SK-N-SH treated with all-trans-retinoic acid at 6 μM for 48 hours (cell line): ENCODE data around the gene DOK4.

Experiments
- OSR1 ChIP-seq: fragments of 250-450 bp; sonication (Bioruptor Pico); IDR thresholded peaks from 2 replicates; pipeline ENCODE4 v1.8.0; 2022; ENCODE audit warnings: moderate library complexity, mild to moderate bottlenecking, inconsistent platforms
- SNAI2 ChIP-seq: fragments of 250-450 bp; sonication (Bioruptor Pico); IDR thresholded peaks from 2 replicates; pipeline ENCODE4 v1.5.0; 2020; ENCODE audit warnings: mild to moderate bottlenecking, moderate library complexity

DNA sequence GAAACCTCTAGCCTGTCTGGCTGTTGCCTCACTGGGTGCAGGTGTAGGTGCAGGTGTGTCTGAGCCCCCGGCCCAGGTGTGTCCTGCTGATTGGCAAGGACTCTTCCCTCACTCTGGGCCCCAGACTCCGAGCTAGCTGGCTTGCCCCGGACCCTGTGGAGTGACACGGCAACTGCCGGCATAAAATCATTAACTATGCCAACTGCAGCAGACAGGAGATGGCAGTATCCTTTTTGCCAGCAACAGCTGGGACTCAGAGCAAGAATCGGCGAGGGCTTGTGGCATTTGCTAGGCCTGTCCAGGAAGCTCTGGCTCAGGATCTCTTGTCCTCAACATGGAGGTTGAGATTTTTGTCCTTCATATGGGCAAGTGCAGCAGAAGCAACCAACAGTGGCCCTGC, 59.9 kb downstream of the DOK4 start:
- TF ChIP-seq SNAI2 (CRISPR knock-in tag) (no peak), OSR1 (CRISPR knock-in tag) (no peak)
